ENCODE results near the gene PRKG1.

Gene PRKG1

DNA sequence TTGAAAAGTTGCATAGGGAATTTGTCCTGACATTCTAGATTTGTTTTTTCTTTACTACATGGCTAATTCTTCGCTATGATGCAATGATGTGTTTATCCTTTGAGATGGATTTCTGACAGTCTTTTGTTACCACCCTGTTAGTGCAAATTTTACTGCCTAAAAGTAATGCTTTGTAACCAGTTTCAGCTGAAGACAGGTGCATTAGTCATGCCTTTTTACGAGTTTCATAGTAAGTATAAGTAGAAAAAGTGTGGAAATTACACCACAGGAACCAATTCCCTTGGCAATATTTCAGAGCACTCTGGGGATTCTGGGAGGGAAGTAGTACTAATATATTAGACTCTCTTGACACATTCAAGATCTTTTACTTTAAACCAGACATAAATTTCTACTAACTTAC lies 982.0 kb downstream of the PRKG1 start:
- Histone ChIP-seq H3K14ac (ENCODE audit: low read length) (no peak overlapping the region), H3K4me3 (ENCODE audit: low read depth, low read length) (no peak overlapping the region), H4K91ac (ENCODE audit: low read depth, low read length) (no peak overlapping the region), H3K23ac (ENCODE audit: low read length) (no peak overlapping the region), H3K4ac (ENCODE audit: low read depth, low read length) (no peak overlapping the region), H3K27me3 (ENCODE audit: insufficient read depth, low read length) (no peaks in the 10 kb centered on the region), H3K9ac (ENCODE audit: low read length) (no peak overlapping the region), H2BK5ac (ENCODE audit: low read depth, low read length, poor library complexity) (no peak overlapping the region), H3K27ac (ENCODE audit: low read depth, low read length) (no peak overlapping the region), H3K4me2 (ENCODE audit: low read length) (no peak overlapping the region), H3K79me1 (ENCODE audit: low read length) (no peaks in the 10 kb centered on the region), H4K12ac (ENCODE audit: low read depth, low read length) (no peak overlapping the region), H2BK120ac (ENCODE audit: insufficient read depth, low read length, poor library complexity) (no peak overlapping the region), H2BK12ac (ENCODE audit: low read length) (no peak overlapping the region), H3K18ac (ENCODE audit: low read length) (no peak overlapping the region), H3K4me1 (ENCODE audit: control insufficient read depth in 1 of 2, insufficient read depth in 2 of 2, low read length in 2 of 2) (no peaks in the 10 kb centered on the region), H2AFZ (ENCODE audit: insufficient read depth, low read length, poor library complexity) (no peak overlapping the region), H3K79me2 (ENCODE audit: control insufficient read depth, insufficient read depth, low read length, poor library complexity) (no peaks in the 10 kb centered on the region), H3K9me3 (ENCODE audit: insufficient read depth, low read depth, low read length) (no peaks in the 10 kb centered on the region), H2AK5ac (ENCODE audit: low read length) (no peak overlapping the region), H3K36me3 (ENCODE audit: control insufficient read depth in 1 of 2, insufficient read depth in 2 of 2, low read length in 2 of 2) (no peaks in the 10 kb centered on the region), H4K8ac (ENCODE audit: low read depth, low read length) (no peak overlapping the region)
- no peak for DNase-seq
- no CpG with 5 or more reads among the region's 2 CpGs for WGBS (ENCODE audit: extremely low coverage, insufficient coverage, insufficient read length)

DNA sequence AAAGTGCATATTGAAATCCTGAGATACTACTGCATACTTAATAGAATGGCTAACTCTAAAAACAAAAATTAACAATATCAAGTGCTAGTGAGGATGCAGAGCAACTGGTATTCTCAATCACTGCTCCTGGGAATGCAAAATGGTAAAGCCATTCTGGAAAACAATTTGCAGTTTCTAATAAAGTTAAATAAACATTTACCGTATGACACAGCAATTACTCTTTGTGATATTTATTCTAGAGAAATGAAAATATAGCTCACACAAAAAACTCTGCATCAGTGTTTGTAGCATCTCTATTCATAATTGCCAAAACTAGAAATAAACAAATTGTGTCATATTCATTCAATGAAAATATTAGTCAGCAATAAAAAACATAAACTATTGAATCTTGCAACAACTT lies 984.8 kb downstream of the PRKG1 start:
- Histone ChIP-seq H3K4me1 (ENCODE audit: control insufficient read depth in 1 of 2, insufficient read depth in 2 of 2, low read length in 2 of 2) (no peaks in the 10 kb centered on the region), H3K9ac (ENCODE audit: low read length) (no peak overlapping the region), H3K4me2 (ENCODE audit: low read length) (no peak overlapping the region), H3K23ac (ENCODE audit: low read length) (no peak overlapping the region), H3K9me3 (ENCODE audit: insufficient read depth, low read depth, low read length) (peaks cover 4% of the 10 kb centered on the region), H4K91ac (ENCODE audit: low read depth, low read length) (no peak overlapping the region), H2BK12ac (ENCODE audit: low read length) (no peak overlapping the region), H3K4me3 (ENCODE audit: low read depth, low read length) (no peak overlapping the region), H4K12ac (ENCODE audit: low read depth, low read length) (no peak overlapping the region), H3K18ac (ENCODE audit: low read length) (no peak overlapping the region), H3K36me3 (ENCODE audit: control insufficient read depth in 1 of 2, insufficient read depth in 2 of 2, low read length in 2 of 2) (no peaks in the 10 kb centered on the region), H2AFZ (ENCODE audit: insufficient read depth, low read length, poor library complexity) (no peak overlapping the region), H2AK5ac (ENCODE audit: low read length) (no peak overlapping the region), H3K27ac (ENCODE audit: low read depth, low read length) (no peak overlapping the region), H4K8ac (ENCODE audit: low read depth, low read length) (no peak overlapping the region), H3K79me1 (ENCODE audit: low read length) (no peaks in the 10 kb centered on the region), H3K79me2 (ENCODE audit: control insufficient read depth, insufficient read depth, low read length, poor library complexity) (no peaks in the 10 kb centered on the region), H3K14ac (ENCODE audit: low read length) (no peak overlapping the region), H2BK5ac (ENCODE audit: low read depth, low read length, poor library complexity) (no peak overlapping the region), H3K27me3 (ENCODE audit: insufficient read depth, low read length) (no peaks in the 10 kb centered on the region), H2BK120ac (ENCODE audit: insufficient read depth, low read length, poor library complexity) (no peak overlapping the region), H3K4ac (ENCODE audit: low read depth, low read length) (no peak overlapping the region)
- DNase-seq, result no peak
- WGBS (ENCODE audit: extremely low coverage, insufficient coverage, insufficient read length), result no CpG with 5 or more reads among the region's 1 CpG

DNA sequence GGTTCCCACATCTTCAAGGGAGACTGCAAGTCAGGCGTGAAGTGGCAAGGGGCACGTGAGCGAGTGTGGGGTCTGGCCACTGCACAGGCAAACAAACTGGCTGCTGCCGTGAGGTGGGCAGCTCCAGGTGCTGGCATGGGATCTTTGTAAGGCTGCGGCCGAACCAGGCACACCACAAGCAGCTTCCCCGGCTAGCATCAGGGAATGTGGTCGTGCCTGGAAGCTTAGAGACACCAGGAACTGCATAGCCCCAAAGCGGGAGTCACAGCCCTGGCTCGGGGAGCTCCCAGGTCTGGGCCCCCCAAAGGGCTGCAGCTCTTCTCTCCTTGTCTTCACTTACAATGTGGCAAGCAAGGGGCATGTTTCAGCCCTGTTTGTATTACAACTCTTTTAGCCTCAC lies 988.9 kb downstream of the PRKG1 start:
- Histone ChIP-seq H3K79me2 (ENCODE audit: control insufficient read depth, insufficient read depth, low read length, poor library complexity) (no peaks in the 10 kb centered on the region), H2BK12ac (ENCODE audit: low read length) (no peak overlapping the region), H4K91ac (ENCODE audit: low read depth, low read length) (no peak overlapping the region), H3K9ac (ENCODE audit: low read length) (no peak overlapping the region), H3K27me3 (ENCODE audit: insufficient read depth, low read length) (no peaks in the 10 kb centered on the region), H3K23ac (ENCODE audit: low read length) (no peak overlapping the region), H2AFZ (ENCODE audit: insufficient read depth, low read length, poor library complexity) (no peak overlapping the region), H3K4me3 (ENCODE audit: low read depth, low read length) (no peak overlapping the region), H4K8ac (ENCODE audit: low read depth, low read length) (no peak overlapping the region), H3K14ac (ENCODE audit: low read length) (no peak overlapping the region), H2BK5ac (ENCODE audit: low read depth, low read length, poor library complexity) (no peak overlapping the region), H3K4me1 (ENCODE audit: control insufficient read depth in 1 of 2, insufficient read depth in 2 of 2, low read length in 2 of 2) (no peaks in the 10 kb centered on the region), H3K9me3 (ENCODE audit: insufficient read depth, low read depth, low read length) (peaks cover 4% of the 10 kb centered on the region), H4K12ac (ENCODE audit: low read depth, low read length) (no peak overlapping the region), H3K18ac (ENCODE audit: low read length) (no peak overlapping the region), H3K4ac (ENCODE audit: low read depth, low read length) (no peak overlapping the region), H3K27ac (ENCODE audit: low read depth, low read length) (no peak overlapping the region), H3K4me2 (ENCODE audit: low read length) (no peak overlapping the region), H2AK5ac (ENCODE audit: low read length) (no peak overlapping the region), H3K36me3 (ENCODE audit: control insufficient read depth in 1 of 2, insufficient read depth in 2 of 2, low read length in 2 of 2) (no peaks in the 10 kb centered on the region), H3K79me1 (ENCODE audit: low read length) (no peaks in the 10 kb centered on the region), H2BK120ac (ENCODE audit: insufficient read depth, low read length, poor library complexity) (no peak overlapping the region)
- no CpG with 5 or more reads among the region's 10 CpGs for WGBS (ENCODE audit: extremely low coverage, insufficient coverage, insufficient read length)
- DNase-seq, result no peak

DNA sequence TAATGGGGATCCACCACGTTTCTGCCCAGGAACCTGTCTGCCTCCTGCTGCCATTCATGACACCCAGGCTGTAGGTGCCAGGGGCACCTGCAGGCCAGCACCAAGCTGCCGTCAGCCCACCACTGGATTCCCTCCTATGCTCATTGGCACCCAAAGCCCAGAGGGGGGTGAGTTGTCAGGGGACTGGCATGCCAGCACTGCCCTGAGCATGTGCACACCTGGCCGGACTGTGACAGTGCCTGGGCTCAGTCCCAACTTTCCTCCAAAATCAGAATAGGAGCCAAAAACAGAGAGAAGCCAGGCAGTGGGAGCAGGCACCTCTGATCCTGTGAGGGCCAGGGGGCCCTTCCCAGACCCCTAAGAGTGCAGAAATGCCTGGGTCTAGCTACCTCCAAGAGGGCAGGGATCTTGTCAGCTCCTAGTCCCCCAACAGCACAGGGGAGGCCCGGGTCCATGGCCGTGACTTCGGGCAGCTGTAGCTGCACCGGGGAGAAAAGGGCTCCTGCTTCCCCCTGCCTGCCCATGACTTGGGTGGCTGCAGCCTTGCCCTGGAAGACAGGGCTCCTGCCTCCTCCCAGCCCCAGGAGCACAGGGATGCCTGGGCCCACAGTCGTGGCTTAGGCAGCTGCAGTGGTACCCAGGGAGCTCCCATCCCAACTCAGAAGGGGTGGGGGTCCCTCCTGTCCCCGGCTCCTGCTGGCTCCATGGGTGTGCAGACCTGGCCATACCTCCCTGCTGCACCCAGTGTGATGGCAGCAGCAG lies 990.0 kb downstream of the PRKG1 start:
- H3K36me3 ChIP-seq (ENCODE audit: control insufficient read depth in 1 of 2, insufficient read depth in 2 of 2, low read length in 2 of 2), result no peaks in the 10 kb centered on the region
- H3K14ac ChIP-seq (ENCODE audit: low read length), result no peak overlapping the region
- H3K79me2 ChIP-seq (ENCODE audit: control insufficient read depth, insufficient read depth, low read length, poor library complexity), result no peaks in the 10 kb centered on the region
- no peaks in the 10 kb centered on the region for H3K27me3 ChIP-seq (ENCODE audit: insufficient read depth, low read length)
- H2BK12ac ChIP-seq (ENCODE audit: low read length), result no peak overlapping the region
- no peak overlapping the region for H4K91ac ChIP-seq (ENCODE audit: low read depth, low read length)
- no peak overlapping the region for H3K4me2 ChIP-seq (ENCODE audit: low read length)
- no peak overlapping the region for H3K4ac ChIP-seq (ENCODE audit: low read depth, low read length)
- no peak for DNase-seq
- no peak overlapping the region for H2AK5ac ChIP-seq (ENCODE audit: low read length)
- no peak overlapping the region for H4K12ac ChIP-seq (ENCODE audit: low read depth, low read length)
- no peak overlapping the region for H2BK120ac ChIP-seq (ENCODE audit: insufficient read depth, low read length, poor library complexity)
- H3K9me3 ChIP-seq (ENCODE audit: insufficient read depth, low read depth, low read length), result peaks cover 4% of the 10 kb centered on the region
- no peak overlapping the region for H2BK5ac ChIP-seq (ENCODE audit: low read depth, low read length, poor library complexity)
- H3K79me1 ChIP-seq (ENCODE audit: low read length), result no peaks in the 10 kb centered on the region
- H4K8ac ChIP-seq (ENCODE audit: low read depth, low read length), result no peak overlapping the region
- no peak overlapping the region for H2AFZ ChIP-seq (ENCODE audit: insufficient read depth, low read length, poor library complexity)
- no peak overlapping the region for H3K27ac ChIP-seq (ENCODE audit: low read depth, low read length)
- no peaks in the 10 kb centered on the region for H3K4me1 ChIP-seq (ENCODE audit: control insufficient read depth in 1 of 2, insufficient read depth in 2 of 2, low read length in 2 of 2)
- no peak overlapping the region for H3K23ac ChIP-seq (ENCODE audit: low read length)
- no peak overlapping the region for H3K9ac ChIP-seq (ENCODE audit: low read length)
- no peak overlapping the region for H3K18ac ChIP-seq (ENCODE audit: low read length)
- no peak overlapping the region for H3K4me3 ChIP-seq (ENCODE audit: low read depth, low read length)
- no CpG with 5 or more reads among the region's 9 CpGs for WGBS (ENCODE audit: extremely low coverage, insufficient coverage, insufficient read length)

Measured in trophoblast cell (in vitro differentiated cells and primary cell).